Stimulated activated CD4-positive, alpha-beta T cell treated with anti-CD3 and anti-CD28 coated beads, Interleukin-1b, Interleukin-23, amount 100 ng/mL, for 24 hours (primary cell): Measurements from ENCODE around the gene ELAPOR1.

Experiments
- DNase-seq, 4 experiments: peaks; one replicate each; pipeline ENCODE4 v3.0.0-alpha.2; 2020; ENCODE audit warnings: low read depth in 4 of 4, low spot score in 1 of 4

ELAPOR1 gene, protein sequence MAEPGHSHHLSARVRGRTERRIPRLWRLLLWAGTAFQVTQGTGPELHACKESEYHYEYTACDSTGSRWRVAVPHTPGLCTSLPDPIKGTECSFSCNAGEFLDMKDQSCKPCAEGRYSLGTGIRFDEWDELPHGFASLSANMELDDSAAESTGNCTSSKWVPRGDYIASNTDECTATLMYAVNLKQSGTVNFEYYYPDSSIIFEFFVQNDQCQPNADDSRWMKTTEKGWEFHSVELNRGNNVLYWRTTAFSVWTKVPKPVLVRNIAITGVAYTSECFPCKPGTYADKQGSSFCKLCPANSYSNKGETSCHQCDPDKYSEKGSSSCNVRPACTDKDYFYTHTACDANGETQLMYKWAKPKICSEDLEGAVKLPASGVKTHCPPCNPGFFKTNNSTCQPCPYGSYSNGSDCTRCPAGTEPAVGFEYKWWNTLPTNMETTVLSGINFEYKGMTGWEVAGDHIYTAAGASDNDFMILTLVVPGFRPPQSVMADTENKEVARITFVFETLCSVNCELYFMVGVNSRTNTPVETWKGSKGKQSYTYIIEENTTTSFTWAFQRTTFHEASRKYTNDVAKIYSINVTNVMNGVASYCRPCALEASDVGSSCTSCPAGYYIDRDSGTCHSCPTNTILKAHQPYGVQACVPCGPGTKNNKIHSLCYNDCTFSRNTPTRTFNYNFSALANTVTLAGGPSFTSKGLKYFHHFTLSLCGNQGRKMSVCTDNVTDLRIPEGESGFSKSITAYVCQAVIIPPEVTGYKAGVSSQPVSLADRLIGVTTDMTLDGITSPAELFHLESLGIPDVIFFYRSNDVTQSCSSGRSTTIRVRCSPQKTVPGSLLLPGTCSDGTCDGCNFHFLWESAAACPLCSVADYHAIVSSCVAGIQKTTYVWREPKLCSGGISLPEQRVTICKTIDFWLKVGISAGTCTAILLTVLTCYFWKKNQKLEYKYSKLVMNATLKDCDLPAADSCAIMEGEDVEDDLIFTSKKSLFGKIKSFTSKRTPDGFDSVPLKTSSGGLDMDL

DNA sequence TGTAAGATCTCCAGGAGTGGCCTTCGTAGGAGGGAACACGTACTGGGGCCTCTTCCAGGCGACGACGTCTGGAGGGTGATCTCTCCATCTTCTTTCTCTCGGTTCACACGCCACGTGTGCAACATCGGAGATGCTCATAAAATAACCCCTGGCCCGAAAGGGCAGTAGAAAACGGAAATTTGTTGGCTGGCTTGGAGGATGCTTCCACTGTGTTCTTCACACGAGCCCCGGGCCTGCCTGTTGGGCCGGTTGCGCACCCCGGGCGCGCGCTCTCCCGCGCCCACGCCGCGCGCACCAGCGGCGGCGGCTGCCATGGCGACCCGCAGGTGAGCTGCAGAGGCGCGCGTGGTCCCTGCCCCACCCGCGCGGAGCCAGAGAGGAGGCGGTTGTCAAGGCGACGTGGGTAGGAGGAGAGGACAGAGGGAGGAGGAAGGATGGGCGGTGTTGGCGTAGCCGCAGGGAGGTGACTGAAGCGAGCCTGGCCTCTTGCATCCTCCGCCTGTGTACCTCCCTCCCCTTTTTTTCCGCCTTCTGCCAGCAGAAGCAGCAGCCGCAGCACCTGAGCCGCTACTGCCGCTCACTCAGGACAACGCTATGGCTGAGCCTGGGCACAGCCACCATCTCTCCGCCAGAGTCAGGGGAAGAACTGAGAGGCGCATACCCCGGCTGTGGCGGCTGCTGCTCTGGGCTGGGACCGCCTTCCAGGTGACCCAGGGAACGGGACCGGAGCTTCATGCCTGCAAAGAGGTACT is at the start of gene ELAPOR1:
Gene ELAPOR1, plus strand, starts transcription at position 526 of the 752 bp plus-strand sequence. Its CDS starts 69 bp downstream, at position 595.
- DNase-seq = peak; percentile 41 to 75 (median 58)

GRCh38 chr1:109065137-109065536 is 48.8 kb upstream of the ELAPOR1 start:
- no peak for DNase-seq

DNA sequence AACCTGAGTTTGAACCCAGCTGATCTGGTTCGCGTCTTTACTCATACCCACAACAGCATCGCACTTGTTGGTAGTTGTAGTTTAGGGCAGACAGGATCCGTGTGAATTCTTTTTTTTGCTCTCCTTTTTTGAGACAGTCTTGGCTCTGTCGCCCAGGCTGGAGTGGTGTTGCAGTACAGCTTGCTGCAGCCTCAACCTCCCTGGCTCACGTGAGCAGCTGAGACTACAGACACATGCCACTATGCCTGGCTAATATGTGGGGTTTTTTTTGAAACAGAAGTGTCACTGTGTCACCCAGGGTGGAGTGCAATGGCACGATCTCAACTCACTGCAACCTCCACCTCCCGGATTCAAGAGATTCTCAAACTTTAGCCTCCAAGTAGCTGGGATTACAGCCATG is 46.0 kb upstream of the ELAPOR1 start:
- no peak for DNase-seq

DNA sequence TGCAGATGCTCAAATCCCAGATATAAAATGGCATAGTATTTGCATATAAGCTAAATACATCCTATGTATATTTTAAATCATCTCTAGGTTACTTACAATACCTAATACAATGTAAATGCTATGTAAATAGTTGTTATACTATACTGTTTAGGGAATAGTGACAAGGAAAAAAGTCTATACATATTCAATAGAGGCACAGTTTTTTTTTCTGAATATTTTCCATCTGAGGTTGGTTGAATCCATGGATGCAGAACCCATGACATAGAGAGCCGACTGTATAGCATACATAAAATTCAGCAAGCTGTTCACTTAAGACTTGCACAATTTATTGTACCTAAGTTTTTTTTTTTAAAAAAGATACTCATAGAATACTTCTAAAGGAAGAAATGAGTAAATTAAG is 44.6 kb upstream of the ELAPOR1 start:
- no peak for DNase-seq

DNA sequence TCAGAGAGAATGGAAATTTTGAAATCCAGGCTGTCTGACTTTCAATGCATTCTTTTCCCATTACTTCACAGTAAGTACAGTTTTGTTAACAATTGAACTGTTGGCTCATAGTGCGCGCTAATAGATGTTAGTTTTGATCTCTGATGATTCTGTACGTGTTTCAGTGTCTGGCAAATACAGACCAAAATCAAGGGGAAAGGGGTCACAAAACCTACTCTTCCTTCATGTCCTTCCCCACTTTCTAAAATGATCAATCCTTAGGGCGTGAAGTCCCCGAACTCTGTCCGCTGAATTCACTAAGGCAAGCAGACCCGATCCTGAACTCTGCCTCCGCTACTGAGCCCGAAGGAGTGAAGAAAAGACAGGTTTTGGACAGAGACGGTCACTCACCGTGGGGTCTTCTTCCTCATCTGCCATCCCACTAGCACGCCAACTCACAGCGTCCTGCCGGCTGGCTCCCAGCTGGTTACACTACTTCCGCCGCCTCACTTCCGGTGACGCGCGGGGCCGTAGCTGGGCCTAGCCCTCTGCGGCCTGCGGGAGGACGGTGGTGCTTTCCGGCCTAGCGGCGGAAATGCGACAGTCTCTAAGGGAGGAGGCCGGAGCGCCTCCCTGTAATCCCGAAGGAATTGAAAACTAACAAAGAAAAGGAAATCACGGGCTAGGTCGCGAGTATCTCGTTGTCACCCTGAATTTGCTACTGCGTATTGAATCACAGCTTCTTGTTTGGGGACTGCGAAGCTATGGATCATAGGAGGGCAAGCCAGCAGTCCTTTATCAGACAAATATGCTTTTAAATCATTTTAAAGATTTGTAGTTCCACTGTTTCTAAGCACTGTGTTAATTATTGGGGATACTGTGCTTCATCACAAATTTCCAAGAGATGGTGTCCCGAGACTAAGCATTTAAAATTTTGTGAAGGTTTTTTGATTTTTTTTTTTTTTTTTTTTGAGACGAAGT is 38.1 kb upstream of the ELAPOR1 start, which contains the start of gene TAF13:
Gene TAF13, minus strand, starts transcription at position 473 of the 960 bp plus-strand sequence. Its CDS starts 56 bp downstream, at position 417.
- peak; percentile 57 to 83 (median 70) for DNase-seq

- no peak for DNase-seq
Observed at GRCh38 chr1:109078317-109078716, 35.6 kb upstream of the ELAPOR1 start.

- DNase-seq = no peak
Observed at GRCh38 chr1:109079240-109079622, 34.7 kb upstream of the ELAPOR1 start.

DNA sequence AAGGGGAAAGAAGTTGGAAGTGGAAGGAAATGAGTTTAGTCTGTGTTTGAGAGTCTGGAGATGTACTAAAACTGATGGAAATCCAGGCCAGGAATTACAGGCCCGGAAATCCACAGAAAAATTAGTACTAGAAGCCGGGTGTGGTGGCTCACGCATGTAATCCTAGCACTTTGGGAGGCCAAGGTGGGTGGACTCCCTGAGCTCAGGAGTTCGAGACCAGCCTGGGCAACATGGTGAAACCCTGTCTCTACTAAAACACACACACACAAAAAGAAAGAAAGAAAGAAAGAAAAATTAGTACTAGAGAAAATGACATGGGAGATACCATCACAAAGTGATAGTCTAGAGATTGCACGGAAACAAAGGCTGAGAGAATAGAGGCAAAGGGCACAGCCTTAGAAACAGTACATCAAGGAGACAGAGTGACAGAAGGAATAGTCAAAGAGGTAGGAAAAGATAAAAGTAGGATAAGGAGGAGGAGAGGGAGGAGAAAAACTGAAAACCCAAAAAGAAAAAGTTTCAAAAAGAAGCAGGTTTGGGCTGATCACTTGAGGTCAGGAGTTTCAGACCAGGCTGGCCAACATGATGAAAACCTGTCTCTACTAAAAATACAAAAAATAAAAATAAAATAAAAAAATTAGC is 33.4 kb upstream of the ELAPOR1 start:
- no peak for DNase-seq

DNA sequence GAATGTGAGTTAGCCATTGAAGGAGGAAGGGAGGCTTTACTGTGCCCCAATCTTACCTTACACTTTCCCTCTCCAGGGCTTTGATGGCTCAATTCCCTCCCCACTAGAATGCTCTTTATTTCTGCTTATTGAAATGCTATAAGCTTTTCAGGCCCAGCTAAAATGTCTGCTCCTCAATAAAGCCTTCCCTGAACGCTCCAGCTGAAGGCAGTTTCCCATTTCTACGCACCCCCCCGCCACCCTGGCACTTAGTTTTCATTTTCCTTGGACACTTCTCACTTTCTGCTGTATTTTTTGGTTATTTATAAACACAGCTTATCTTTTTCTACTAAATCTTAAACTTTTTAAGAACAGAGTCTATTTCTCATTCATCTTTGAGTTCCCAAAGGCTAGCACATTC is 30.4 kb upstream of the ELAPOR1 start:
- DNase-seq = no peak

DNA sequence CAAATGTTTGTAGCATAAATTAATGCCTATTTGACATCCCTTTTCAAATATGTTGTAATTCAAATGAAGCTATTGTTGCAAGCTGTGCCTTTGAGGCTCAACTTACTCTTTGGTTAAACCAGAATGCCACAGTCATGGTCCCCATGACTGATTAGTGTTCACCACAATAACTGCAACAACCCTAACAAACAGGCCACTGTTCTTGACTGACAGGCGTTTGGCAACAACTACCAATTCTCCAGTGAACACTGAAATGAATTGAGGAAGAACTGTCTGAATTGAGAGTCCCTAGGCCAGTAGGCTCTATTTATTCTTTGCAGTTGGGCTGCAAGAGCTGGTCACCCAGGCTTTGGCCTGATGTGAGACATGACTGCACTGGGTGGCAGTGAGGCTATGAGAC is 30.0 kb upstream of the ELAPOR1 start:
- DNase-seq = no peak

DNA sequence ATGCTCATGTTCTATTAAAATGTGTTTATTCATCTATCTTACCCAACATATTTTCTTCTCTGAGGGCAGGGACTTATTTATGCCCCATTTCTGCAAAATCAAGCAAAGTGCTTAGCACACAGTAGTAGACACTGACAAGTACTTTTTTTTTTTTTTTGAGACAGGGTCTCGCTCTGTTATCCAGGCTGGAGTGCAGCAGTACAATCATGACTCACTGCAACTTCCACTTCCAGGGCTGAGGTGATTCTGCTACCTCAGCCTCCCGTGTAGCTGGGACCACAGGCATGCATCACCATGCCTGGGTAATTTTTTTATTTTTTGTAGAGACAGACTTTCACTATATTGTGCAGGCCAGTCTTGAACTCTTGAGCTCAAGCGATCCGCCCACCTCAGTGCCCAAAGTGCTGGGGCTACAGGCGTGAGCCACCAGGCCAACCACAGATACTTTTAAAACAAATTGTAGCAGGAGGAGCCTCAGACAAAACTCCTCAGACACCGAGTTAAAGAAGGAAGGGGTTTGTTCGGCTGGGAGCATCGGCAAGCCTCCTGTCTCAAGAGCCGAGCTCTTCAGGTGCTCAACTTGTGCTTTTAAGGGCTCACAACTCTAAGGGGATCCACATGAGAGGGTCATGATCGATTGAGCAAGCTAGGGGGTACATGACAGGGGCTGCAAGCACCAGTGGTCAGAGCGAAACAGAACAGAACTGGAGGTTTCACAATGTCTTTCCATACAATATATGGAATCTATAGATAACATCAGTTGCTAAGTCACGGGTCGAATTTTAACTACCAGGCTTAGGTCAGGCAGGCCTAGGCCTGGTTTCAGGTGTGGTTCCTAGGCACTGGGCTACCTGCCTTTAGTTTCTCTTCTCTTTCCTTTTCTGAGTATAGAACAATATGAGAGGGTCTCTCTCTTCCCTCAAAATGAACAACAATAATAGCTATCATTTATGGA is 29.1 kb upstream of the ELAPOR1 start:
- no peak for DNase-seq

- no peak for DNase-seq
Observed at GRCh38 chr1:109089242-109090015, 24.5 kb upstream of the ELAPOR1 start.

- peak; percentile 65 to 80 (median 74) for DNase-seq
Observed at GRCh38 chr1:109090196-109091077, 23.5 kb upstream of the ELAPOR1 start, which contains the start of gene TMEM167B. TSS of gene TMEM167B (plus strand) at chr1:109090764. CDS start at chr1:109090873, 109 bp downstream.

DNA sequence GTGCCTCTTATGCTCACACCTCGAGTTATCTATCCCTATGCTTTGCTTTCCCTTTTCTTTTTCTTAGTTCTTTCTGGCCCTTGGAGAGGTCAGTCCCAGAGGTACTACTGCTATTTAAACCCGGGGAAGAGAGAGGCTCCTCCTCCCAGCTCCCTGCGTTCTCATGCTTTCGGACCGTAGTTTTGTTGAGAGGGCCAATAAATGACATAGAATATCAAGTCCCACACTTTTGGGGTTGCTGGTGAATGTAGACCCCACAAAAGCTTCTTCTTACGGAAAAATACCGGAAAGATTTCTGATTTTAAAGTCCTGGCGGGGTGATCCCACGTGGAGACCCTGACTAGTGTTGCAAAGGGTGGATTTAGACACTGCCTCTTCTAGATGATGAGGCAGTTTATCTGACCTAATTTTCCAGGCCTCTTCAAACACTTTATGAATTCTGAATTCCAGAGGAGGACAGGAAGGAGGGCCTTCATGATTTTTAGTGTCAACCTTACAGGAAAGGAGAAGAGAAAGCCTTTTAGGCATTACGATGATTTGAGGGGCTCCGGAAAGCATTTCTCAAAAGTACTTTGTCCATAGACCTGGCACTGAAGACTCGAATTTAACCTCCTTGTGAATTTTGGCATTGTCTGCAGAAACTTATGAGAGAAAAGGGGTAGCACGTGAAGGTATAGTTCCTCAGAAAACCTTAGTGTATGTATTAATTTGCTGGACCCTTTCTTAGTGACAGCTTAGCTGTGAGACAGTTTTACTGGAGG is 22.7 kb upstream of the ELAPOR1 start:
- no peak for DNase-seq

- no peak for DNase-seq
Observed at GRCh38 chr1:109091839-109092193, 22.1 kb upstream of the ELAPOR1 start.

- no peak for DNase-seq
Observed at GRCh38 chr1:109094377-109094803, 19.5 kb upstream of the ELAPOR1 start.
